NCI-H1417 (cell line): ENCODE data around the gene LUC7L.
"Not testable (repeated sequence)": the region's sequence is repeated elsewhere in the genome, so short reads cannot be mapped to it uniquely, and the experiment has no call there.

ENCODE experiments used
- DNase-seq, 3 experiments: peaks; one replicate each; lab custom pipeline; 2025; lab: John Stamatoyannopoulos, UW

LUC7L gene

DNA sequence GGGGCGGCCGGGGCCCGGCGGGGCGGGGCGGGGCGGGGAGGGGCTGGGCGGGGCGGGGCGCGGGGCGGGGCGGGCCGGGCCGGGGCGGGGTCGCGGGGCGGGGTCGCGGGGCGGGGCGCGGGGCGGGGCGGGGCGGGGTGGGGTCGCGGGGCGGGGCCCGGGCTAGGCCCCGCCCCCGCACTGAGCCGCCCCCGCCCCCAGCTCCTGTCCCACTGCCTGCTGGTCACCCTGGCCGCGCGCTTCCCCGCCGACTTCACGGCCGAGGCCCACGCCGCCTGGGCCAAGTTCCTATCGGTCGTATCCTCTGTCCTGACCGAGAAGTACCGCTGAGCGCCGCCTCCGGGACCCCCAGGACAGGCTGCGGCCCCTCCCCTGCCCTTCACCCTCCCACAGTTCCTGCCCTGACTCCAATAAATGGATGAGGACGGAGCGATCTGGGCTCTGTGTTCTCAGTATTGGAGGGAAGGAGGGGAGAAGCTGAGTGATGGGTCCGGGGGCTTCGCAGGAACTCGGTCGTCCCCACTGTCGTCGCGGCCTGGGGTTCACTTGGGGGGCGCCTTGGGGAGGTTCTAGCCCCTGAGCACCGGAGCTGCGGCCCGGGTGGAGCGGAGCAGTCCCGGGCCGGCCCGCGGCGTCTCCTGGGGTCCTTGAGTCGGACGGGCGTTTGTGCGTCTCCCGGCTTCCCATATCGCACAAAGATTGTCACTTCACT is 64.3 kb downstream of the LUC7L start:
- no peak for DNase-seq

DNA sequence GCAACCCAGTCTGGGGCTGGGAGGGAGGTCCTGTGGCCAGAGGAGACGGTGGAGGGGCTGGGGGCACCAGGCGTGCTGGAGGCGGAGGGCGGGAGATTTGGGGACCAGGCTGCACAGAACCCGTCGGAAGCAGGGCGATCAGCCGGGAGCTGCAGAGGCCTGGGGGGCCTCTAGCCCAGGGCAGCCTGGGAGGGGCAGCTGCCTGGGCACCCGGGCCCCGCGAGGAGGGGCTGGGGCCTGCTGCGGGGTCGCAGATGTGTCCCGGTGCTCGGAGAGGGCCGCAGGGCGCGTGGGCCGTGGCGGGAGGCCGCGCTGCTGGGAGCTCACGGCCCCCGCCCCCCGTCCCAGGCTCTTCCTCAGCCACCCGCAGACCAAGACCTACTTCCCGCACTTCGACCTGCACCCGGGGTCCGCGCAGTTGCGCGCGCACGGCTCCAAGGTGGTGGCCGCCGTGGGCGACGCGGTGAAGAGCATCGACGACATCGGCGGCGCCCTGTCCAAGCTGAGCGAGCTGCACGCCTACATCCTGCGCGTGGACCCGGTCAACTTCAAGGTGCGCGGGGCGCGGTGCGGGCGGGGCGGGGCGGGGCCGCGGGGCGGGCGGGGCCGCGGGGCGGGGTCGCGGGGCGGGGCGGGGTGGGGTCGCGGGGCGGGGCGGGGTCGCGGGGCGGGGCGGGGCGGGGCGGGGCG is 65.0 kb downstream of the LUC7L start:
- not testable (repeated sequence) for DNase-seq

DNA sequence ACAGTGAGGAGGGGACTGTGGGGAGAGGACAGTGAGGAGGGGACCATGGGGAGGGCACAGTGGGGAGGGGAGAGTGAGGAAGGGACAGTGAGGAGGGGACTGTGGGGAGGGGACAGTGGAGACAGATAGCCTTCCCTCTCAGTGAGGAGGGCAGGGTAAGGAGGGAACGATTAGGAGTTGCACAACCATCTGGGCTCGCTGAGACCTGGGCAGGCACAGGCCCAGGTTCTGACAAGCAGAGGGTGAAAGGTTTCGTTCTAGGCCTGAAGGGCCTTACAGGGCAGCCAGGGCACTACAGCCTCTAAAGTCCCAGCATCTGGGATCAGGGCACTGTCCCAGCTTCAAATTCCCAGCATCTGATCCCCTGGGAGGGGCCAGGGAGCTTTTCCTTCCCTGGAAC is 65.6 kb downstream of the LUC7L start:
- DNase-seq = not testable (repeated sequence)

DNA sequence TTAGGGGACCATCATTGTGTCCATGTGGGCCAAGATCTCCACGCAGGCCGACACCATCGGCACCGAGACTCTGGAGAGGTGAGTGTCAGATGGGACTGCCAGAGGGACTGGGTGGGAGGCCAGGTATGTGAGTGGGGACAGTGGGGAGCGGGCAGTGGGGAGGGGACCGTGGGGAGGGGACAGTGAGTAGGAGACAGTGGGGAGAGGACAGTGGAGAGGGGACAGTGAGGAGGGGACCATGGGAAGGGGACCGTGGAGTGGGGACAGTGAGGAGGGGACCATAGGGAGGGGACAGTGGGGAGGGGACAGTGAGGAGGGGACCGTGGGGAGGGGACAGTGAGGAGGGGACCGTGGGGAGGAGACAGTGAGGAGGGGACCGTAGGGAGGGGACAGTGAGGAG is 66.1 kb downstream of the LUC7L start:
- DNase-seq = not testable (repeated sequence)

DNA sequence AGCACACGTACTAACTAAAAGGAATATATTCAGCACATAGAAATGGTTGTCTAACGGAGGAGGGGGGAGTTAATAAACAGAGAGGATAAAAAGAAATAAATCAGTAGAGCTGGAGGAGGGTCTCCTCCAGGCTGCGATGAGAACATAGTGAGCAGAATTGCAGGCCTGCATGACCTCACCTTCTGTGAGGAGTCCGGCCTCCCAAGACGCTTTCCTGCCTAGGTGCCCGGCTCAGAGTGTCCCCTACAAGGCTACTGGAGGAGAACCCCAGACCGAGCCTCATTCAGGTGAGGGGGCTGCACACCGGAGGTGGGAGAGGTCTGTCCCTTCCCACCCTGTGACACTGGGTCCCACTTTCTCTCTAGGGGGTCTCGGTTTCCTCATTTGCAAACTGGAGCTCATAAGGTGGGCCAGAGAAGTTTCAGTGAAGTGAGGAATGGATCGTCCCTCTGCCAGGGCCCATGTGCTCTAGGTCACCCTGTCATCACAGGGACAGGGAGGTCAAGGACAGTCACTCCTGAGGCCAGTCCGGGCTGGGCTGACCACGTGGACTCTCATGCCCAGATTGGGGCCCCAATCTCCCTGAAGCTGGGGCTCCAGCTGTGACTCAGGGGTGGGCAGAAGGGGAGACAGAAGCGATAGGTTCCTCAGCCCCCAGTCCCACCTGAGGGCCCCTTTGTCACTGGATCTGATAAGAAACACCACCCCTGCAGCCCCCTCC is 66.8 kb downstream of the LUC7L start:
- DNase-seq = no peak

DNA sequence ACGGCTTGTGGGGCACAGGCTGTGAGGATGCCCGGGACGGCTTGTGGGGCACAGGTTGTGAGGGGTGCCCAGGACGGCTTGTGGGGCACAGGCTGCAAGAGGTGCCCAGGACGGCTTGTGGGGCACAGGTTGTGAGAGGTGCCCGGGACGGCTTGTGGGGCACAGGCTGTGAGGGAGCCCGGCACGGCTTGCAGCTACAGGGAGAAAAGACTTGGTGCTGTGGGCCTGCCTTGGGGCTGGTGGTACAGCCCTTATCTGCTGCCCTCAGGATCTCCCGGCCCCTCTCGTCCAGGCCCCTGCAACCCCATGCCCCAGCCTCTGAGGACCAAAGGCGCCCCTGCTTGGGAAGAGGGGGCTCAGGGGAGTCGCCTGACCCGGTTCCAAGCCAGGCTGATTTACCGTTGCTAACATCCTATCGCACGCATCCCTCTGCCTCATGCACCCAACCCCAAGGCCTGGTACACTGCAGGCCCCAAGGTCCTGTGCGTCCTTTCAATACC is 68.5 kb downstream of the LUC7L start:
- DNase-seq = no peak

DNA sequence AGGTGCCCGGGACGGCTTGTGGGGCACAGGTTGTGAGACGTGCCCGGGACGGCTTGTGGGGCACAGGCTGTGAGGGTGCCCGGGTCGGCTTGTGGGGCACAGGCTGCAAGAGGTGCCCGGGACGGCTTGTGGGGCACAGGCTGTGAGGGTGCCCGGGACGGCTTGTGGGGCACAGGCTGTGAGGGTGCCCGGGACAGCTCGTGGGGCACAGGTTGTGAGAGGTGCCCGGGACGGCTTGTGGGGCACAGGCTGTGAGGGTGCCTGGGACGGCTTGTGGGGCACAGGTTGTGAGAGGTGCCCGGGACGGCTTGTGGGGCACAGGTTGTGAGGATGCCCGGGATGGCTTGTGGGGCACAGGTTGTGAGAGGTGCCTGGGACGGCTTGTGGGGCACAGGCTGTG is 69.0 kb downstream of the LUC7L start:
- DNase-seq = not testable (repeated sequence)

DNA sequence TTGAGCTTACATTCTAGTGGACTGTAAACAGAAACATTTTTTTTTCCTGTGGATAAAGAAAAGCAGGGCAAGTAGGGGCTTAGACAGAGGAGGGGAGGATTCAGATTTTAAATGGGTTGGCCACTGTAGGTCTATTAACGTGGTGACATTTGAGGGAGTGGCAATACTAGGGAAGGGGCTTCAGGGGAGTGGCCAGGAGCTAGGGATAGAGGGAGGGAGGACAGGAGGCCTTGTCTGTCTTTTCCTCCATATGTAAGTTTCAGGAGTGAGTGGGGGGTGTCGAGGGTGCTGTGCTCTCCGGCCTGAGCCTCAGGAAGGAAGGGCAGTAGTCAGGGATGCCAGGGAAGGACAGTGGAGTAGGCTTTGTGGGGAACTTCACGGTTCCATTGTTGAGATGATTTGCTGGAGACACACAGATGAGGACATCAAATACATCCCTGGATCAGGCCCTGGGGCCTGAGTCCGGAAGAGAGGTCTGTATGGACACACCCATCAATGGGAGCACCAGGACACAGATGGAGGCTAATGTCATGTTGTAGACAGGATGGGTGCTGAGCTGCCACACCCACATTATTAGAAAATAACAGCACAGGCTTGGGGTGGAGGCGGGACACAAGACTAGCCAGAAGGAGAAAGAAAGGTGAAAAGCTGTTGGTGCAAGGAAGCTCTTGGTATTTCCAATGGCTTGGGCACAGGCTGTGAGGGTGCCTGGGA is 70.0 kb downstream of the LUC7L start:
- DNase-seq = no peak

DNA sequence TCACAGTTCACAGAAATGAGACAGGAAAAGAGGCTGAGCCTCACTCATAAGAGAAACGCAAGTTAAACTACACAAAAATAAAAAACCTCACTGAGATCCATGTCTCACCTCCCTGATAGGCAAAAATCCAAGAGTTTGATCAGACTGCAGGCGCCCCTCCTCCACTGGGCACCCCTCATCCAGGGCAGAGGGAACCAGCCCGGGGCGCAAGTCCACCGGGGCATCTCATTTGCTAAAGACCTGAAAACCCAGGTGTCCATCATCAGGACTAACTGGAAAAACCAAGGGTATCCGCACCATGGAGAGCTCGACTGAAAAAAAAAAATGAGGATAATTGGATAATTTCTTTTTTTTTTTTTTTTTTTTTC is 74.2 kb downstream of the LUC7L start:
- DNase-seq = no peak

DNA sequence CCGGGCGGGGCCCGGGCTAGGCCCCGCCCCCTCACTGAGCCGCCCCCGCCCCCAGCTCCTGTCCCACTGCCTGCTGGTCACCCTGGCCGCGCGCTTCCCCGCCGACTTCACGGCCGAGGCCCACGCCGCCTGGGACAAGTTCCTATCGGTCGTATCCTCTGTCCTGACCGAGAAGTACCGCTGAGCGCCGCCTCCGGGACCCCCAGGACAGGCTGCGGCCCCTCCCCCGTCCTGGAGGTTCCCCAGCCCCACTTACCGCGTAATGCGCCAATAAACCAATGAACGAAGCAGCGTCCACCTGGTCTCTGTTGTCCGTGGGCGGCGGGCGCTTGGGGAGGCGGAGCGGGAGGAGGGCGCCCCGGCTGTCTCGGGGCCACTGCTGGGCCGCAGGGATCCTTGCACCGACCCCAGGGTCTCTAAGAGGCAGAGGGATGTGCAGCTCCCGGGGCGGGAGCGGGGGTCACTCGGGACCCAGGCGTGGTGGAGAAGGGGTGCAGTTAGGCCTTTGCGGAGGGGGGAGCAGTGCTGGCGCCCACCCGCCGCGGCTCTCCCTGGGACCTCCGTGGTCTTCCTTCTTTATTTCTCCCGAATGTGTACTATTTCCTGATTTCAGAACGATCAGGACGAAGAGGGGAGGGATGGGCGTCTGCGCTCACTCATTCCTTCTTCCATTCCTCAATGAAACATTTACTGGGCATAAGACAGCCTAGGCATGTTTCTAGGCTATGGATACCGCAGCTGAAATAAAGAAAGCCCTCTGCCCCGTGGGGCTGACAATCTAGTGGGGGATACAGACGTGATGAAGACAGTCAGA is 74.8 kb downstream of the LUC7L start:
- peak in 2 of 3 experiments; percentile 53 to 80 for DNase-seq

DNA sequence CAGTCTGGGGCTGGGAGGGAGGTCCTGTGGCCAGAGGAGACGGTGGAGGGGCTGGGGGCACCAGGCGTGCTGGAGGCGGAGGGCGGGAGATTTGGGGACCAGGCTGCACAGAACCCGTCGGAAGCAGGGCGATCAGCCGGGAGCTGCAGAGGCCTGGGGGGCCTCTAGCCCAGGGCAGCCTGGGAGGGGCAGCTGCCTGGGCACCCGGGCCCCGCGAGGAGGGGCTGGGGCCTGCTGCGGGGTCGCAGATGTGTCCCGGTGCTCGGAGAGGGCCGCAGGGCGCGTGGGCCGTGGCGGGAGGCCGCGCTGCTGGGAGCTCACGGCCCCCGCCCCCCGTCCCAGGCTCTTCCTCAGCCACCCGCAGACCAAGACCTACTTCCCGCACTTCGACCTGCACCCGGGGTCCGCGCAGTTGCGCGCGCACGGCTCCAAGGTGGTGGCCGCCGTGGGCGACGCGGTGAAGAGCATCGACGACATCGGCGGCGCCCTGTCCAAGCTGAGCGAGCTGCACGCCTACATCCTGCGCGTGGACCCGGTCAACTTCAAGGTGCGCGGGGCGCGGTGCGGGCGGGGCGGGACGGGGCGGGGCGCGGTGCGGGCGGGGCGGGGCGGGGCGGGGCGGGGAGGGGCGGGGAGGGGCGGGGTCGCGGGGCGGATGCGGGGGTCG is 75.6 kb downstream of the LUC7L start:
- DNase-seq = not testable (repeated sequence)

DNA sequence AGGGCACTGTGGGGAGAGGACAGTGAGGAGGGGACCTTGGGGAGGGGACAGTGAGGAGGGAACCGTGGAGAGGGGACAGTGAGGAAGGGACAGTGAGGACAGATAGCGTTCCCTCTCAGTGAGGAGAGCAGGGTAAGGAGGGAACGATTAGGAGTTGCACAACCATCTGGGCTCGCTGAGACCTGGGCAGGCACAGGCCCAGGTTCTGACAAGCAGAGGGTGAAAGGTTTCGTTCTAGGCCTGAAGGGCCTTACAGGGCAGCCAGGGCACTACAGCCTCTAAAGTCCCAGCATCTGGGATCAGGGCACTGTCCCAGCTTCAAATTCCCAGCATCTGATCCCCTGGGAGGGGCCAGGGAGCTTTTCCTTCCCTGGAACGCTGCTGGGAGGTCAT is 76.1 kb downstream of the LUC7L start:
- DNase-seq = not testable (repeated sequence)

DNA sequence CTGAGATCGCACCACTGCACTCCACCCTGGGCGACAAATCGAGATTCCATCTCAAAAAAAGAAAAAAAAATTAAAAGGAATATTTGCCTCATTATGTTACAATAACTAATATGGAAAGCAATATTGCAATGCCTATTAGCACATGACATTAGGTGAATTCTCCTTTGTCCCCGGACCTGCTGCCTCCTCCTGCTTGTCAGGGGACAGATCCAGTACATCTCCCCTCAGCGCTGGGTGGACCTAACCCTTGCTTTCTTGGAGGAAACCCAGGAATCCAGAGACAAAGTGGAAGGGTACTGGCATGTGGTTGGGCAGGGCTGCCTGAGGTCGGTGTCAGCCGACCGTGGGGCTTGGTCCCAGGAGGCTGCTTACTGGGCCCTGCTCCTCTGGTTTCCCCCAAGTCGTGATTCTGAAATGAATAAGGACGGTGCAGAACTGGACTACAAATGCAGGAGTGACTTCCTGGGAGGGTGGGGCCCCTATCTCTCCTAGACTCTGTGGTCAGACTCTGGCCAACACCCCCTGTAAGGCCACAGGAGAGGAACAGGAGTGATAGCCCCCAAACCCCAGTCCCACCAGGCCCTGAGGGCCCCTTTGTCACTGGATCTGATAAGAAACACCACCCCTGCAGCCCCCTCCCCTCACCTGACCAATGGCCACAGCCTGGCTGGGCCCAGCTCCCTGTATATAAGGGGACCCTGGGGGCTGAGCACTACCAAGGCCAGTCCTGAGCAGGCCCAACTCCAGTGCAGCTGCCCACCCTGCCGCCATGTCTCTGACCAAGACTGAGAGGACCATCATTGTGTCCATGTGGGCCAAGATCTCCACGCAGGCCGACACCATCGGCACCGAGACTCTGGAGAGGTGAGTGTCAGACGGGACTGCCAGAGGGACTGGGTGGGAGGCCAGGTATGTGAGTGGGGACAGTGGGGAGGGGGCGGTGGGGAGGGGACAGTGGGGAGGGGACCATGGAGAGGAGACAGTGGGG is 76.8 kb downstream of the LUC7L start, which contains the start of gene HBZ:
TSS of gene HBZ (plus strand) at position 504 of the 988 bp plus-strand sequence. CDS start at position 770, 266 bp downstream.
- DNase-seq = peak in 1 of 3 experiments; percentile 48

DNA sequence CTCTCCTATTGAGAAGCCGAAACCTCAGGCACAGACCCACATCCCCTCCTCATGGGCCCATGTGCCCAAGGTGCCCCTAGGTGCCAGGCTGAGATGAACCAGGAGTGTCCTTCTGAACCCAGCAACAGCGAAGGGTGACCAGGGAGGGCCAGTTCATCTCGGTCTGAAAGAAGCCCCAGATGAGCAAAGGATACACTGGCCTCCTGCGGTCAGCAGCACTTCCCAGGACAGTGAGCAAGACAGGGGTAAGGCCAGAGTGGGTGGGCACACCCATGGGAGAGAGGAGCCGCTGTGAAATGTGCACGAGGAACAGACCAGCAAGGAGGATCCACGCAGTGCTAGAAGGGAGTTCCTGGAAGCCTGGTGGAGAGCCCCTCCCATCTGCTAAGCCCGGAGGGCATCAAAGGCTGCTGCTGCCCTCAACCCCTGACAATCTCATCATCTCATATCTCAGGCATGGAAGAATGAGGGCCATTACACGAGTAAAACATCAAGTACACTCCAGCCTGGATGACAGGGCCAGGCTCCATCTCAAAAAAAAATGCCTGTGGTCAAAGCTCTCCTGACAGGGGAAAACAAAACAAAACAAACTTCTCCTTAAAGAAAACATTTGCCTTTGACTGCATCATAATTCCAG is 80.1 kb downstream of the LUC7L start:
- DNase-seq = peak in 2 of 3 experiments; percentile 24 to 60

DNA sequence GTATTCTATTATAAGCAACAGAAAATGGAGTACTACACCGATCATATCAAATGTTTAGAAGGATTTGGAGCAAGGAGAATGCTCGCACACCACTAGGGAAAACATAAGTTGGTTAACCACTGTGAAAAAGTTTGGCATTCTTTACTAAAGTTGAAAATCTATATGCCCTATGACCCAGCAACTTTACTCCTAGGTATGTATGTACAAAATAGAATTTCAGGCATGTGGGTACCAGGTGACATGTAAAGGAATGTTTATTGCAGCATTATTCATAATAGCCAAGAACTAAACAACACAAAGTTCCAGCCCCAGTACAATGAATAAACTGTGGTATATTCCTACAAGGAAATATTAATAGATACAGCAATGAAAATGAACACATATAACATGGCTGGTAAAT is 82.6 kb downstream of the LUC7L start:
- no peak for DNase-seq

DNA sequence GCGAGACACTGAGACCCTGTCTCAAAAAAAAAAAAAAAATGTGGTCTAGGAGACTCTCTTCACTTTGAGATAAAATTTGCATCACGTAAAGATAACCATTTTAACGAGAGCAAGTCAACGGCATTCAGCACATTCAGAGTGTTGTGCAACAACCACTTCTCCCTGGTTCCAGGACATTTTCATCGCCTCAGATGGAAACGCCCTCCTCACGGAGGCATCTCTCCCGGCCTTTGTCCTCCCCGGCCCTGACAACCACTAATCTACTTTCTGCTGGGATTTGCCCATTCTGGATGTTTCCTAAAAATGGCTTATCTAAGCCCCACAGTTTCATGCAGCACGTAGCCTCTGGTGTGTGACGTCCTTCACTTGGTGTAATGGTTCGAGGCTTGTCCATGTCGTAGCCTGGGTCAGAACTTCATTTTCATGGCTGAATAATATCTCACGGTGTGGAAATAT is 84.4 kb downstream of the LUC7L start:
- DNase-seq = no peak

DNA sequence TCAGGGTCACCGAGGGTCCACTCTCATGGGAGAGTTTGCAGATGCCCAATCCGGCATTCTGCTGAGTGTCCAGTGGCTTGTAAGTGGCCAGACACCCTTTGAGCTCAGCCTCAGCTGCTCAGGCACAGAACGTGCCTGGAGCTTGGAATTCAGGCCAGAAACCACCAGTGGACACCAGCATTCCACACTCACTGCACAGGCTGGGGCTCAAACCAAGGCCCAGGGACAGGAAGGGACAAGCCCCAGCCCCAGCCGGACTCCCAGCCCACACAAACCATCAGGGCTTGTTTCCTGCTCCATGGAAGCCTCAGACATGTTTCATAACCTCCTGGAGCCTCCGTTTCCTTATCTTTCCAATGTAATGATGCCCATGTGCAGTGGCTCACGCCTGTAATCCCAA is 85.8 kb downstream of the LUC7L start:
- no peak for DNase-seq

DNA sequence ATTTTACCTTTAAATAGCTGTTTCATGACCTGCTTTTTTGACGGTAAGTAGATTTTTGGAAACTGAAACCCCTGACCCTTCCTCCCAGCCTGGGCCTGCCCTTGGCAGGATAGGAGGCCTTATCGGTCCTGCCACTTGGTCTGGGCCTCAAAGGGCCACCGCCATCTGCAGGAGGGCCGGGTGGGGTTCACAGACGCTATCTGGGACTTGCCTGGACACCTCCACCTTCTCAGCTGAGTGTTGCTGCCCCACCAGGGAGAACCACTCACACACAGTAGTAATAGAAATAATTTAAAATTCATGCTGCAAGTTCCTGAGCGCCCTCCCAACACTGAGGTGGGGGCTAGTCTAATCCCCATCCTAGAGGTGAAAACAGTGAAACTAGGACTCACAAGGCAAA is 86.2 kb downstream of the LUC7L start:
- no peak for DNase-seq
